Endothelial cell of umbilical vein (primary cell): ENCODE results near the gene ENO2. TPM values are rescaled to one million over a fixed set of nuclear protein-coding genes. Genes with fewer than 3 reads are reported as not detected.

Experiments used
- BruUV-seq: library from RNA; stranded (reverse); fragments of 400-500 nt; replicated peaks from 2 replicates; lab custom pipeline; 2021; lab: Mats Ljungman, UMichigan
- CTCF ChIA-PET: fragments of 300-600, 350-600 bp; sonication (Branson Sonifier 250); formaldehyde crosslinking; loops from one replicate; lab custom pipeline; 2021; ENCODE audit warnings: antibody characterized with exemption, inconsistent platforms; lab: Charles Lee
- POLR2A ChIA-PET: fragments of 300-600, 350-600 bp; sonication (Branson Sonifier 250); formaldehyde crosslinking; loops from one replicate; lab custom pipeline; 2021; ENCODE audit warnings: antibody characterized with exemption, inconsistent platforms; lab: Charles Lee
- DNase-seq: peaks from one replicate; pipeline ENCODE4 v3.0.0-alpha.2; 2011; ENCODE audit warnings: low read depth, low spot score
- FAIRE-seq: peaks from 2 replicates; lab custom pipeline; 2011; peaks lifted over from hg19 to GRCh38; lab: Jason Lieb, UNC
- H2AFZ ChIP-seq: 2 replicates; pipeline ENCODE4 v1.6.0; 2012; ENCODE audit warnings: low read depth, low read length, control low read depth, inconsistent platforms
- H3K27ac ChIP-seq: 2 replicates; pipeline ENCODE4 v1.5.1; 2011; ENCODE audit warnings: low read depth, mild to moderate bottlenecking, control low read depth, low read length, moderate library complexity; ENCODE audit not compliant: insufficient read depth
- H3K27me3 ChIP-seq, 2 experiments: 2 replicates each; pipeline versions ENCODE4 v1.6.0 to v1.6.1; 2011; ENCODE audit warnings: low read length in 2 of 2, mixed read lengths in 1 of 2; ENCODE audit not compliant: control insufficient read depth in 2 of 2, insufficient read depth in 2 of 2
- H3K36me3 ChIP-seq, 2 experiments: 2 replicates in 1 of 2; 3 replicates in 1 of 2; pipeline ENCODE4 v1.5.1; 2011; ENCODE audit warnings: low read length in 2 of 2, mild to moderate bottlenecking in 1 of 2, moderate library complexity in 1 of 2; ENCODE audit not compliant: control insufficient read depth in 2 of 2, insufficient read depth in 2 of 2; ENCODE audit errors: extremely low read depth in 1 of 2
- H3K4me1 ChIP-seq: 3 replicates; pipeline ENCODE4 v1.5.1; 2011; ENCODE audit warnings: mild to moderate bottlenecking, low read length; ENCODE audit not compliant: control insufficient read depth, insufficient read depth; ENCODE audit errors: extremely low read depth
- H3K4me2 ChIP-seq: 2 replicates; pipeline ENCODE4 v1.6.1; 2011; ENCODE audit warnings: low read length, control low read depth, mixed read lengths; ENCODE audit not compliant: insufficient read depth
- H3K4me3 ChIP-seq, 3 experiments: fragments of 200-600 bp in 1 of 3; sonication (generic), shearing (Covaris generic) in 1 of 3; replicated peaks in 1 of 3; 2 replicates each; pipeline ENCODE4 v1.5.1; 2011 to 2016; ENCODE audit warnings: control low read depth in 3 of 3, low read length in 3 of 3, mild to moderate bottlenecking in 2 of 3, inconsistent platforms in 1 of 3, low read depth in 1 of 3, moderate library complexity in 1 of 3; ENCODE audit not compliant: insufficient read depth in 1 of 3
- H3K79me2 ChIP-seq: 2 replicates; pipeline ENCODE4 v1.6.0; 2012; ENCODE audit warnings: low read length, inconsistent platforms; ENCODE audit not compliant: control insufficient read depth, insufficient read depth
- H3K9ac ChIP-seq: replicated peaks from 2 replicates; pipeline ENCODE3; 2011; ENCODE audit warnings: low read length, control low read depth; ENCODE audit not compliant: insufficient read depth; ENCODE audit errors: extremely low read depth
- H3K9me1 ChIP-seq: replicated peaks from 3 replicates; pipeline ENCODE4 v1.6.0; 2011; ENCODE audit warnings: mild to moderate bottlenecking, low read length; ENCODE audit not compliant: control insufficient read depth, insufficient read depth; ENCODE audit errors: extremely low read depth
- H3K9me3 ChIP-seq: replicated peaks from 2 replicates; pipeline ENCODE4 v1.5.1; 2012; ENCODE audit warnings: low read length, inconsistent platforms; ENCODE audit not compliant: control insufficient read depth, insufficient read depth
- H4K20me1 ChIP-seq: replicated peaks from 2 replicates; pipeline ENCODE3; 2011; ENCODE audit warnings: mild to moderate bottlenecking, low read length; ENCODE audit not compliant: control insufficient read depth, insufficient read depth; ENCODE audit errors: extremely low read depth
- EZH2 ChIP-seq: IDR thresholded peaks from 2 replicates; pipeline ENCODE4 v1.6.1; 2012; ENCODE audit warnings: borderline replicate concordance, low read depth, mild to moderate bottlenecking, moderate library complexity, low read length, inconsistent platforms; ENCODE audit not compliant: severe bottlenecking
- GATA2 ChIP-seq: IDR thresholded peaks from 2 replicates; pipeline ENCODE4 v1.7.0; 2011; ENCODE audit warnings: low read depth, mild to moderate bottlenecking, moderate library complexity, mixed read lengths, low read length; ENCODE audit not compliant: insufficient read length, insufficient read depth
- JUN ChIP-seq: IDR thresholded peaks from 2 replicates; pipeline ENCODE4 v1.6.1; 2011; ENCODE audit warnings: borderline replicate concordance, low read depth; ENCODE audit not compliant: insufficient read length, insufficient read depth
- POLR2A ChIP-seq: IDR thresholded peaks from 2 replicates; pipeline ENCODE4 v1.6.1; 2012; ENCODE audit warnings: low read depth, mild to moderate bottlenecking, control low read depth, low read length
- POLR2AphosphoS5 ChIP-seq: IDR thresholded peaks from 2 replicates; pipeline ENCODE4 v1.6.1; 2012; ENCODE audit warnings: low read depth, mild to moderate bottlenecking, control low read depth, low read length, moderate library complexity; ENCODE audit not compliant: insufficient read depth
- dilution Hi-C: fragments of 300-500 bp; cut with MboI; formaldehyde crosslinking; loops from one replicate; pipeline ENCODE4 v1.15.0; 2019; ENCODE audit warnings: low sequenced_read_pairs; ENCODE audit not compliant: extremely low pct_ligation_motif_present
- intact Hi-C: fragments of 100-400 bp; cut with micrococcal nuclease; formaldehyde crosslinking; loops from one replicate; pipeline ENCODE4 v1.10.0; 2022
- polyA plus RNA-seq, 4 experiments: library from polyadenylated mRNA; depleted of rRNA in 3 of 4; stranded (reverse) in 3 of 4; unstranded in 1 of 4; fragments of >200 nt; gene quantifications; 2 replicates each; pipeline versions ENCODE4 v1.2.1 to v1.2.3, GENCODE V29; 2011 to 2012; ENCODE audit warnings: missing spikeins in 1 of 4
- total RNA-seq: library from RNA; stranded (reverse); gene quantifications from 2 replicates; pipeline ENCODE4 v1.2.3, GENCODE V29; 2021

ENO2 gene
- total and polyA plus RNA-seq, 2 donors (not counting 3 experiments of a cell fraction or from before 2014, with no cell fraction given) = 11.4 to 18.6 TPM

DNA sequence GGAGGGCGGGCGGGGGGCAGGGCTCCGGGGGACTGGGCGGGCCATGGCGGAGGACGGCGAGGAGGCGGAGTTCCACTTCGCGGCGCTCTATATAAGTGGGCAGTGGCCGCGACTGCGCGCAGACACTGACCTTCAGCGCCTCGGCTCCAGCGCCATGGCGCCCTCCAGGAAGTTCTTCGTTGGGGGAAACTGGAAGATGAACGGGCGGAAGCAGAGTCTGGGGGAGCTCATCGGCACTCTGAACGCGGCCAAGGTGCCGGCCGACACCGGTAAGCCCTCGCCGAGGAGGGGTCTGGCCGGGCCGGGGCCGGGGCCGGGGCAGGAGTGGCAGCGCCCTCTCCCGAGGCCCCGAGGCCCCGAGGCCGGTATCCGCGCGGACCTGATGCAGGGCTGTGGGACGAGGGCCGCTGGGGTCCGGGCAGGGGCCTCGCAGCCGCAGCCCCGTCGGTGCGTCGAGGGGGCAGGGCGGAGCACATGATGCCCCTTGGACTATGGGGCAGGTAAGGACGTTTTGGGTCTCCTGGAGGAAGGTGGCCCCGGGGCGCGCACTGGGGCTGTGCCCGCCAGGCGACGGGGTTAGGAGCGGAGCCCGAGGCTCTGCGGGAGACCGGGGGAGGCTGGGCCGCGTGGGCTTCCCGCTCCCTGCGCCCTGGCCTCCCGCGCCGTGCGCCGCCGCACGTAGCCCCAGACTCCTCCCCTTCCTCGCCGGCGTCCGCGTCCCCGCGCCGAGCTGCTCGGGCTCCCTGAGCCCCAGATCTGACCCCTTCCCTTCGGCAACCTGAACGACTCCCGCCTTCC is 46.8 kb upstream of the ENO2 start, which contains the start of gene TPI1:
Gene TPI1 (plus strand): TSS at position 119 of the 798 bp plus-strand sequence. CDS start 36 bp downstream, at position 155.
- Histone ChIP-seq H3K9me1 (no peaks in the 10 kb centered on the region), H3K27ac (peak within 1 kb of the TSS; percentile 43), H2AFZ (peak within 1 kb of the TSS; percentile 68), H3K4me3 (peak within 1 kb of the TSS; percentile 60 to 95 (median 75)), H3K79me2 (peaks cover 37% of the 10 kb centered on the region), H3K9ac (peak within 1 kb of the TSS; percentile 67), H3K4me1 (peaks cover 32% of the 10 kb centered on the region), H3K9me3 (no peaks in the 10 kb centered on the region), H3K27me3 (no peaks in the 10 kb centered on the region), H3K4me2 (peak within 1 kb of the TSS; percentile 75), H3K36me3 (peaks cover 2 to 33% of the 10 kb centered on the region in 2 experiments), H4K20me1 (no peaks in the 10 kb centered on the region)
- ChIA-PET POLR2A (interaction anchor here (0.6 to 2.4 kb wide), 17 partner anchors 15 to 794 kb away, joined by 3 to 48 read pairs (median 4); partner anchors contain the start of genes C12orf57, CDCA3, LRRC23 and MLF2), CTCF (interaction anchor here (0.8 to 3.9 kb wide), 8 partner anchors 15 to 241 kb away, joined by 3 to 43 read pairs (median 12); partner anchors contain the start of genes C1RL, CDCA3, MLF2 and USP5)
- FAIRE-seq = peak; percentile 86
- BruUV-seq = no TSS peak
- dilution Hi-C loops = no loop called here
- TF ChIP-seq GATA2 = no peak
- TF ChIP-seq JUN = no peak
- TF ChIP-seq EZH2 = no peak
- TF ChIP-seq POLR2A = peak; percentile 98
- TF ChIP-seq POLR2AphosphoS5 = peak; percentile 99
- intact Hi-C loops = loop anchor here (1.0 kb wide), 1 partner anchor 15 kb away; the partner anchor contains the start of gene USP5
- DNase-seq = peak; percentile 78
